Measurements from ENCODE around the gene ITFG1. TPM values are rescaled to one million over a fixed set of nuclear protein-coding genes. Genes with fewer than 3 reads are reported as not detected.
A peak's percentile ranks its signal among the peaks of the same experiment; 100 is the strongest.
"Not testable (repeated sequence)": the region's sequence is repeated elsewhere in the genome, so short reads cannot be mapped to it uniquely, and the experiment has no call there.

Gene ITFG1
- total RNA-seq, 1 donor from 2014 or later: 64.5 TPM

DNA sequence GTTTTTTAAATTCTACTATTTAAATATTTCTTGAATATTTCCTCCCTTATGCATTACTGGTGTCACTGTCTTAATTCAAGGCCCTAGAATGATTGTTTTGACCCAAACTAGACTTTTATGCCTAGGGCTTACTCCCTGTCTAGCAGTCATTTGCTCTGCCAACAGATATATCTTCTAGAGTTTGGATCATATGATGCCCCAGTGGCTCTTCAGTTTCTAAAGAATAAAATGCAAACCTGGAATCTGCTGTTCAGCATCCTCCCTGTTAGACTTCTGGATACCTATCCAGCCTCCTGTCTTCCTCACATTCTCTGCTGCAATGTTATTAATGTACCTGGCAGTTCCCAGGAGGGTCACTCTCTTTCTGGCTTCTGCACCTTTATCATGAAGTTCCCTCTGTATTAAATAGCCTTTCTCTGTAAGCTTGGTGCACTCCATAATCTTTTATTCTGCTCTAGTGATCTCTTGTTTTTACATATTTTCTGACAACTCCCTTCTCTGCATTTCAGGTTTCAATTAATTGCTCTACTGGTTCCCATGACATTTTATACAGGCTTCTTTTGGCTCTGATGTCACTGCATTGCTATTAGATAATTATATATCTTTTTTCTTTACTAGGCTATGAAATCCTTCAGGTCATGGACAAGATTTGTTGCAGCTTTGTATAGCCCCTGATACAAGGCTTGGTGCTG lies 15.9 kb upstream of the ITFG1 start:
- DNase-seq: no peak
- ATAC-seq: no peak
- intact Hi-C loops (cut with micrococcal nuclease): no loop called here

DNA sequence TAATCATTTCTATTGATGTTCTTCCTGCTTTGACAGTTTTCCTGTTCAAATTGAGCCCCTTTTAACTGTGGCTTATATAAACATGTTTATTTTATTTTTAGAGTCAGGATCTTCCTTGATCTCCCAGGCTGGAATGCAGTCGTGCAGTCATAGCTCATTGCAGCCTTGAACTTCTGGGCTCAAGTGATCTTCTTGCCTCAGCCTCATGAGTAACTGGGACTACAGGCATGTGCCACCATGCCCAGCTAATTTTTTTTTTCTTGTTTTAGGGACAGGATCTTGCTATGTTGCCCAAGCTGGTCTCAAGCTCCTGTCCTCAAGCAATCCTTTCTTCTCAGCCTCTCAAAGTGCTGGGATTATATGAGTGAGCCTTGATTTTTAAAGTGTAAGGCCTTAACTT lies 14.9 kb upstream of the ITFG1 start:
- ATAC-seq: peak; percentile 64

DNA sequence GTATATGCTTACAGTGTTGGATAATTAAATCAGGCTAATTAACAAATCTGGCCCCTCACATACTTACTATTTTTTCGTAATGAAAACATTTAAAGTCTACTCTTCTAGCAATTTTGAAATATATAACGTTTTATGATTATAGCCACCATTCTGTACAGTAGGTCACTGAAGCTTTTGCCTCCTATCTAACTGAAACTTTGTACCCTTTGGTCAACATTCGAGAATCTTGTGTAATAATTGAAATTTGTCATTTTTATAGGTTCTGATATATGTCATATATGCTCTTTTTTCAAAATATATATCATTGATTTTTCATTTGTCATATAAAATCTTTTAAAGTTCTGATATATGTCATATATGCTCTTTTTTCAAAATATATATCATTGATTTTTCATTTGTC lies 12.9 kb upstream of the ITFG1 start:
- DNase-seq (no peak), ATAC-seq (no peak)
- intact Hi-C loops (cut with micrococcal nuclease): no loop called here

More for the DNA sequence above, 14.9 kb upstream of the ITFG1 start:
- intact Hi-C loops (cut with micrococcal nuclease): no loop called here
- DNase-seq: no peak

DNA sequence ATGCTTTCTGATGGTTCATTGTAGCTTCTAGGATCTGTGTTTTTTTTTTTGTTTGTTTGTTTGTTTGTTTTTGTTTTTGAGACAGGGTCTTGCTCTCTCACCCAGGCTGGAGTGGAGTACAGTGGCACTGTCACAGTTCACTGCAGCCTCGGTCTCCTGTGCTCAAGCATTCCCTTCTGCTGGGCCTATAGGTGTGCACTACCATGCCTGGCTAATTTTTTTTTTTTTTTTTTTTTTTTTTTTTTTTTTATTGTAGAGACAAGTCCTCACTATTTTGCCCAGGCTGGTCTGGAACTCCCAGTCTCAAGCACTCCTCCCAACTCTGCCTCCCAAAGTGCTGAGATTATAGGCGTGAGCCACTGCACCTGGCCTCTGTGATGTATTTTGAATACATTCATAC lies 12.1 kb upstream of the ITFG1 start:
- intact Hi-C loops (cut with micrococcal nuclease); ATAC-seq; DNase-seq: not testable (repeated sequence)

GRCh38 chr16:47470810-47471209 lies 9.9 kb upstream of the ITFG1 start:
- ATAC-seq (no peak), DNase-seq (no peak)
- intact Hi-C loops (cut with micrococcal nuclease): no loop called here

DNA sequence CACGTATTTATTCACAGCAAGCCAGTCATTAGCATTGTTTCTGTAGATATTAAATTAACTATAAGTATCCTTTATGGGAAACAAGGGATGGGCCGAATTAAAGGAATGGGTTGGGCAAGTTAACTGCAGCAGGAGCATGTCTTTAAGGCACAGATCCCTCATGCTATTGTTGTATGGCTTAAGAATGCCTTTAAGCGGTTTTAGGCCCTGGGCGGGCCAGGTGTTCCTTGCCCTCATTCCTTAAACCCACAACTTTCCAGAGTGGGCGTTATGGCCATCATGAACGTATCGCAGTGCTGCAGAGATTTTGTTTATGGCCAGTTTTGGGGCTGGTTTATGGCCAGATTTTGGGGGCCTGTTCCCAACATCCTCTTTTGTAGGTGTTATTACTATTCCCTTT lies 9.3 kb upstream of the ITFG1 start:
- intact Hi-C loops (cut with micrococcal nuclease): no loop called here
- ATAC-seq (no peak), DNase-seq (no peak)

DNA sequence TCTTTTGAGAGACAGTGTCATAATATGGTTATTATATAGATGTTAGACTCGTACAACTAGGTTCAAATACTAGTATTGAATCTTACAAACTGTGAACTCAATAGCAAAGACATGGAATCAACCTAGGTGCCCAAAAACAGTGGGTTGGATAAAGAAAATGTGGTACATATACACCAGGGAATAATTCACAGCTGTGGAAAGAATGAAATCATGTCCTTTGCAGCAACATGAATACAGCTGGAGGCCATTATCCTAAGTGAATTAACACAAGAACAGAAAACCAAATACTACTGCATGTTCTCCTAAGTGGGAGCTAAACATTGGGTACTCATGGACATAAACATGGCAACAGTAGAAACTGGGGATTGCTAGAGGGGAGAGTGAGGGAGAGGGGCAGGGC lies 8.4 kb upstream of the ITFG1 start:
- DNase-seq (no peak), ATAC-seq (no peak)
- intact Hi-C loops (cut with micrococcal nuclease): no loop called here

- peak; percentile 49 for ATAC-seq
- DNase-seq; intact Hi-C loops (cut with micrococcal nuclease): not testable (repeated sequence)
Measured at GRCh38 chr16:47468070-47468689, 7.3 kb upstream of the ITFG1 start.

DNA sequence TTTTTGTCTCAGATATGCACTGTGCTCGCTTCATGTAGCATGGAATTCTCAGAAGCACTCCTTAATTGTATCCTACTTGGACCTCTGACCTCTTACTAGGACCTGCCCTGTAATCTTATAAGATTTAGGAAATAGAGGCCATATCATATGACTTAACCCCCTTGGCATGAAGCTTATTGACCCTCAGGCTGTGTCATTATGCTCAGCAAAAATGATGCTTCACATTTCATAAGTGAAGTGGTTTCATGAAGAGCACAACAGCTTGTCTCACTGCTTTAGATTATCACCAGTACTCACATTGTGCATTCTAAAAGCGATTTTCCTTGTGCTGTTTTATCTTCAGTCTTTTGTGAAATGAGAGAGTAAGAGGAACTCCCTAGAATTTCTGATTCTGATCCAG lies 6.6 kb upstream of the ITFG1 start:
- ATAC-seq: no peak
- intact Hi-C loops (cut with micrococcal nuclease): no loop called here
- DNase-seq: no peak

GRCh38 chr16:47465919-47466630 lies 5.2 kb upstream of the ITFG1 start:
- DNase-seq: no peak
- intact Hi-C loops (cut with micrococcal nuclease): no loop called here
- no peak for ATAC-seq

DNA sequence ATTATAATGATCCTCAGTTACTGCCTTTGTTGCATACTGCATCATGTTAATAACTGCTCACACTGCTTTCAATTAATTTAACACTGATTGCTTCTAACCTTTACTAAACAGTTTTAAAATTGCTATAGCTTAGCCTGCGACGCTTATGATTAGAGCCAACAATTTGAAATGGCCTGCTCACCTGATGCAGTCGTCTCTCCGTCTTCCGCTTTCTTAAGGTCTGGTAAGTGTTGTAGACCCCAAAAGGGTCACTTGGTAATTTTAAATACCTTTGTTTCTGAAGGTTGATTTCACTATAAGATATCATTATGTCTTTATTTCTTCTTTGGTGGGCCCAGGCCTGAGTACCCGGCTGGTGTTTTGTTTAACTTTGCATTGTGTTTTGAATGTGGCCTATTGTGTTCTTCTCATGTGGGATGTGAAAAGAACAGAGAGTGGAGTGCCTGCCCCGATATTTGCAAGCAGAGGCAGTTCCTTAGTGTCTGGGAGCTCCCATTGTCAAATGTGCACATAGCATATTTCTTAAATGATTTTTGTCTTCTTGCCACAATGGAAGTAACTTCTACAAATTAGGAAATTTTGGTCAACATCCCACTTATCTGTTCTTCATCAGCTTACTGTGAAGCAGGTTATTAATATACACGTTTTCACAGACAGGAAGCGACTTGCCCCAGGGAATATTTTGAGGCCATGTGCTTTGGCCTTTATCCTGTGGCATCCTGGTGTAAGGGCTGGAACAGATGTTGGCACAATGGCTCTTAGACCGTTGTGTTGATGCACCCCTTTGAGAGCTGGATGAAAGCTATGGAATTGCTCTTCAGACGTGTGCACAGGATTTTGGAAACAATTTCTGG lies 3.1 kb upstream of the ITFG1 start:
- intact Hi-C loops (cut with micrococcal nuclease): loop anchor here (5.0 kb wide), 1 partner anchor 58 kb away; no protein-coding TSS in a partner anchor
- DNase-seq (no peak), ATAC-seq (no peak)

- ATAC-seq (peak; percentile 56), DNase-seq (no peak)
- intact Hi-C loops (cut with micrococcal nuclease): loop anchor here (5.0 kb wide), 1 partner anchor 61 kb away; no protein-coding TSS in a partner anchor
Measured at GRCh38 chr16:47461598-47462266, 869 bp upstream of the ITFG1 start.

- no peak for DNase-seq
- intact Hi-C loops (cut with micrococcal nuclease): loop anchor here (5.0 kb wide), 1 partner anchor 62 kb away; no protein-coding TSS in a partner anchor
- no peak for ATAC-seq
Measured at GRCh38 chr16:47460359-47460710, 528 bp downstream of the ITFG1 start.

DNA sequence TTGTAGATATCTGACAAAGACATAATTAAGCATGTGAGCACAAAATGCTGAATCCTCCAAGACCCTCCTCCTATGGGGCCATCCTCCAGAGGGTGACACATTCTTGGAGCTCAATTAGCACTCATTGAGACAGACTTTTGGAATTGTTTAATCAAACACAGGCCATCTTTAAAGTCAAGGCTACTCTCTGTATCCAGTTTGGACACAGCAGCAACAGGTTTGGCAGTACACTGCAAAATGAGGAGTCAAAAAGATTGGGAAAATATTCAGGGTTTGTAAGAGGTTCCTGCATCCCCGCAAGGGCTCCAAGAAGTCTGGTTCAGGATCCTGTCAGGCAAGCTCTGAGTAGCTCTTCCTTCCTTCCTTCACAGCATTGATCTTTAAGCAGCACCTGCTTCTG lies 1.3 kb downstream of the ITFG1 start:
- ATAC-seq: no peak
- DNase-seq: no peak
- intact Hi-C loops (cut with micrococcal nuclease): loop anchor here (5.0 kb wide), 1 partner anchor 63 kb away; no protein-coding TSS in a partner anchor

DNA sequence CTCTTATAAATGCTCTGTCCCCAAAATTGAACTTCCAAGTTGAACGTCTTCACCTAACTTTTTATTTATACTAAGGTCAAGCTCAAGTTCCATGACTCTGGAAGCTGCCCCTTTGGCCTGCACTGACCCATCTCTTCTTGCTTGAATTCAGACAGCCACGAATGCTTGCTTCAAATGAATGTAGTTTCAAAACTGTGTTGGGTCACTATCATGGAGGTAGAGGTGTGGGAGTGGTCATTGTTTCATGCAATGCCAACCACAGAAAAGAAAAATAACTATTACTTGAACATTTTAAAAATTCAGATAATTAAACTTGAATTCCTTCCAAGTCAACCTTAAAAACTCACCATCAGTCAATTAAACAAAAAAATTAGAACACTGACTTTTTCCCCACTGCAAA lies 2.5 kb downstream of the ITFG1 start:
- intact Hi-C loops (cut with micrococcal nuclease): no loop called here
- no peak for DNase-seq
- ATAC-seq: no peak

DNA sequence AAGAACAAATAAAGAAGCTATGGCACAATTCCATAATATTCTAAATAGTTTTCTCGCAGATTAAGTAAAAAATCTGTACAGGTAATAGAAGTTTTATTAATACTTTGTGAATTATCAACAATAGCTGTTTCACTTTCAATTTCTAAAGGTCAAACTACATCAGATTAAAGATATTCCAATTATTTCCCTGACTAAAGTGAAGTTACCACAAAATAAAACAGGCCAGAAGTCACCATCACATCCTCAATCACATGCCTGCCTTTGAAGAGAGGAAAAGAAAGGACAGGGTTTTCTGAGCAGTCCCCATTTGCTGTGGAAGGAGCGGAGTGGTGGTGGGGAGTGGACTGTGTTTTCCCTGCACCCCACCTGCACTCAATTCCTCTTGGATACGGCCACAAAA lies 11.1 kb downstream of the ITFG1 start:
- intact Hi-C loops (cut with micrococcal nuclease): no loop called here

GRCh38 chr16:47448830-47449575 lies 11.9 kb downstream of the ITFG1 start:
- ATAC-seq: no peak
- intact Hi-C loops (cut with micrococcal nuclease): no loop called here
- no peak for DNase-seq

More for the DNA sequence above, 11.1 kb downstream of the ITFG1 start:
- no peak for ATAC-seq
- no peak for DNase-seq

- intact Hi-C loops (cut with micrococcal nuclease): no loop called here
- ATAC-seq (no peak), DNase-seq (no peak)
Measured at GRCh38 chr16:47446431-47446830, 14.4 kb downstream of the ITFG1 start.

Measured in left ventricle myocardium superior (tissue), 1 donor.